Fibroblast of mammary gland (primary cell): ENCODE data around the gene FOXN1.

Experiments used
- DNase-seq: peaks from one replicate; pipeline ENCODE4 v3.0.0-alpha.2; 2010; ENCODE audit warnings: low read depth
- H3K4me3 ChIP-seq: 2 replicates; pipeline ENCODE4 v1.5.1; 2011; ENCODE audit warnings: low read depth, mild to moderate bottlenecking, low read length, moderate library complexity; ENCODE audit not compliant: control insufficient read depth
- CTCF ChIP-seq: conservative IDR thresholded peaks from 2 replicates; pipeline ENCODE4 v1.5.1; 2011; ENCODE audit warnings: low read depth, low read length, inconsistent platforms; ENCODE audit not compliant: control insufficient read depth, insufficient read depth

The FOXN1 gene

GRCh38 chr17:28532050-28532960 lies 26.2 kb downstream of the FOXN1 start:
- TF ChIP-seq CTCF, result no peak
- H3K4me3 ChIP-seq, result no peak overlapping the region
- DNase-seq, result no peak

GRCh38 chr17:28533091-28533807 lies 27.1 kb downstream of the FOXN1 start:
- no peak overlapping the region for H3K4me3 ChIP-seq
- no peak for TF ChIP-seq CTCF
- DNase-seq, result no peak

GRCh38 chr17:28534740-28535375 lies 28.7 kb downstream of the FOXN1 start:
- no peak for DNase-seq
- no peak overlapping the region for H3K4me3 ChIP-seq
- TF ChIP-seq CTCF, result no peak

GRCh38 chr17:28536532-28537218 lies 30.5 kb downstream of the FOXN1 start:
- DNase-seq, result no peak

GRCh38 chr17:28537219-28537610 lies 31.1 kb downstream of the FOXN1 start:
- no peak overlapping the region for H3K4me3 ChIP-seq
- no peak for DNase-seq
- TF ChIP-seq CTCF, result no peak

More at GRCh38 chr17:28536532-28537218, 30.5 kb downstream of the FOXN1 start:
- no peak for TF ChIP-seq CTCF
- no peak overlapping the region for H3K4me3 ChIP-seq

GRCh38 chr17:28538296-28538895 lies 32.2 kb downstream of the FOXN1 start:
- no peak overlapping the region for H3K4me3 ChIP-seq
- TF ChIP-seq CTCF, result no peak
- DNase-seq, result no peak
